GM18861 (cell line): ENCODE results near the gene CCIN.
"Not testable (repeated sequence)": the region's sequence is repeated elsewhere in the genome, so short reads cannot be mapped to it uniquely, and the experiment has no call there.

ENCODE experiments used
- ATAC-seq: cut with Tn5 transposase; IDR thresholded peaks from one replicate; pipeline ENCODE4 v1.9.1; 2021; ENCODE audit not compliant: unreplicated experiment

Gene CCIN

GRCh38 chr9:36169166-36169565, at the start of gene CCIN:
Gene CCIN, plus strand, starts transcription at chr9:36169388. Its CDS starts 115 bp downstream, at chr9:36169503.
- no peak for ATAC-seq

- no peak for ATAC-seq
These were observed 49.7 kb upstream of the CCIN start for GRCh38 chr9:36119476-36119875.

GRCh38 chr9:36120705-36121104, 48.5 kb upstream of the CCIN start:
- ATAC-seq, result no peak

- ATAC-seq, result no peak
These were observed 47.2 kb upstream of the CCIN start for GRCh38 chr9:36121971-36122370.

- ATAC-seq, result no peak
These were observed 45.7 kb upstream of the CCIN start for GRCh38 chr9:36123515-36123914.

GRCh38 chr9:36125062-36125855, 43.9 kb upstream of the CCIN start:
- ATAC-seq, result no peak

- no peak for ATAC-seq
These were observed 43.0 kb upstream of the CCIN start for GRCh38 chr9:36126016-36126730.

- ATAC-seq, result no peak
These were observed 41.4 kb upstream of the CCIN start for GRCh38 chr9:36127652-36128244.

- no peak for ATAC-seq
These were observed 40.8 kb upstream of the CCIN start for GRCh38 chr9:36128349-36128748.

GRCh38 chr9:36129139-36129538, 40.0 kb upstream of the CCIN start:
- ATAC-seq, result no peak

- not testable (repeated sequence) for ATAC-seq
These were observed 37.5 kb upstream of the CCIN start for GRCh38 chr9:36131666-36132065.

- ATAC-seq, result no peak
These were observed 37.1 kb upstream of the CCIN start for GRCh38 chr9:36132086-36132485.

- ATAC-seq, result no peak
These were observed 34.3 kb upstream of the CCIN start for GRCh38 chr9:36134761-36135505.

- ATAC-seq, result no peak
These were observed 33.4 kb upstream of the CCIN start for GRCh38 chr9:36135741-36136271.

- peak; percentile 86 for ATAC-seq
These were observed 32.8 kb upstream of the CCIN start, which contains the start of gene GLIPR2 for GRCh38 chr9:36136272-36136893. Gene GLIPR2, plus strand, starts transcription at chr9:36136733. Its CDS starts 46 bp downstream, at chr9:36136779.

- ATAC-seq, result peak; percentile 30
These were observed 32.2 kb upstream of the CCIN start for GRCh38 chr9:36136894-36137391.

GRCh38 chr9:36137392-36138004, 31.7 kb upstream of the CCIN start:
- no peak for ATAC-seq

- ATAC-seq, result no peak
These were observed 30.7 kb upstream of the CCIN start for GRCh38 chr9:36138496-36138895.

- no peak for ATAC-seq
These were observed 30.3 kb upstream of the CCIN start for GRCh38 chr9:36138901-36139300.
